Retinal pigment epithelial cell (primary cell): ENCODE data around the gene SIDT1.
"Not testable (repeated sequence)": the region's sequence is repeated elsewhere in the genome, so short reads cannot be mapped to it uniquely, and the experiment has no call there.

Experiments used
- DNase-seq: peaks from one replicate; pipeline ENCODE4 v3.0.0-alpha.2; 2010; ENCODE audit warnings: low read depth
- H3K4me3 ChIP-seq: 2 replicates; pipeline ENCODE4 v1.5.1; 2011; ENCODE audit warnings: mild to moderate bottlenecking, low read length, control low read depth, moderate library complexity
- CTCF ChIP-seq: conservative IDR thresholded peaks from 2 replicates; pipeline ENCODE4 v1.5.1; 2011; ENCODE audit warnings: low read depth, low read length, control low read depth, inconsistent platforms

The SIDT1 gene

GRCh38 chr3:113629584-113630421 is 97.4 kb downstream of the SIDT1 start:
- no peak overlapping the region for H3K4me3 ChIP-seq
- TF ChIP-seq CTCF, result no peak
- no peak for DNase-seq

- no peak for TF ChIP-seq CTCF
- no peak for DNase-seq
- H3K4me3 ChIP-seq, result no peak overlapping the region
These were observed 98.7 kb downstream of the SIDT1 start for GRCh38 chr3:113630956-113631542.

- TF ChIP-seq CTCF, result no peak
- H3K4me3 ChIP-seq, result no peak overlapping the region
- DNase-seq, result no peak
These were observed 99.2 kb downstream of the SIDT1 start for GRCh38 chr3:113631573-113631972.

GRCh38 chr3:113634782-113635474 is 102.6 kb downstream of the SIDT1 start:
- no peak for TF ChIP-seq CTCF
- H3K4me3 ChIP-seq, result no peak overlapping the region
- no peak for DNase-seq

GRCh38 chr3:113636034-113636433 is 103.7 kb downstream of the SIDT1 start:
- not testable (repeated sequence) for H3K4me3 ChIP-seq, DNase-seq

- no peak for DNase-seq
- H3K4me3 ChIP-seq, result no peak overlapping the region
- no peak for TF ChIP-seq CTCF
These were observed 105.4 kb downstream of the SIDT1 start for GRCh38 chr3:113637756-113638155.

- no peak for TF ChIP-seq CTCF
- no peak overlapping the region for H3K4me3 ChIP-seq
- DNase-seq, result no peak
These were observed 106.6 kb downstream of the SIDT1 start for GRCh38 chr3:113638910-113639309.
